ENCODE measurements around the gene OPRM1.

GRCh38 chr6:154236646-154237301 is 197.7 kb downstream of the OPRM1 start:
- TF ChIP-seq YY1 (IDR thresholded peaks at IDR 0.05; ENCODE audit: extremely low read depth, insufficient replicate concordance, low read depth, low read length) (no peak), EZH2 (IDR thresholded peaks at IDR 0.05) (no peak), CTCF (IDR thresholded peaks at IDR 0.05 in 2 of 3, conservative IDR thresholded peaks at IDR 0.05 in 1 of 3; ENCODE audit: borderline replicate concordance in 1 of 3, insufficient read depth in 1 of 3, low read depth in 2 of 3, low read length in 2 of 3) (no peak), SP1 (IDR thresholded peaks at IDR 0.05; ENCODE audit: low read depth) (no peak), REST (IDR thresholded peaks at IDR 0.05; ENCODE audit: low read depth) (no peak)
